Measurements from ENCODE around the gene WFDC1.

WFDC1 gene

GRCh38 chr16:84319146-84319760 lies 24.6 kb downstream of the WFDC1 start:
- in situ Hi-C loops (cut with MboI; ENCODE audit: low sequenced_read_pairs, unreplicated experiment) = no loop called here
- DNase-seq (ENCODE audit: low spot score) = no peak
- TF ChIP-seq CTCF (IDR thresholded peaks at IDR 0.05; ENCODE audit: borderline replicate concordance, control extremely low read depth, extremely low read depth, insufficient read depth, missing control alignments) = no peak

GRCh38 chr16:84320511-84320910 lies 25.8 kb downstream of the WFDC1 start:
- in situ Hi-C loops (cut with MboI; ENCODE audit: low sequenced_read_pairs, unreplicated experiment) = no loop called here
- no peak for DNase-seq (ENCODE audit: low spot score)
- no peak for TF ChIP-seq CTCF (IDR thresholded peaks at IDR 0.05; ENCODE audit: borderline replicate concordance, control extremely low read depth, extremely low read depth, insufficient read depth, missing control alignments)

- no peak for TF ChIP-seq CTCF (IDR thresholded peaks at IDR 0.05; ENCODE audit: borderline replicate concordance, control extremely low read depth, extremely low read depth, insufficient read depth, missing control alignments)
- in situ Hi-C loops (cut with MboI; ENCODE audit: low sequenced_read_pairs, unreplicated experiment) = no loop called here
- DNase-seq (ENCODE audit: low spot score) = no peak
Observed at GRCh38 chr16:84321932-84322331, 27.3 kb downstream of the WFDC1 start.

GRCh38 chr16:84322749-84323148 lies 28.1 kb downstream of the WFDC1 start:
- in situ Hi-C loops (cut with MboI; ENCODE audit: low sequenced_read_pairs, unreplicated experiment) = no loop called here
- TF ChIP-seq CTCF (IDR thresholded peaks at IDR 0.05; ENCODE audit: borderline replicate concordance, control extremely low read depth, extremely low read depth, insufficient read depth, missing control alignments) = no peak
- no peak for DNase-seq (ENCODE audit: low spot score)

- in situ Hi-C loops (cut with MboI; ENCODE audit: low sequenced_read_pairs, unreplicated experiment) = no loop called here
- DNase-seq (ENCODE audit: low spot score) = no peak
- no peak for TF ChIP-seq CTCF (IDR thresholded peaks at IDR 0.05; ENCODE audit: borderline replicate concordance, control extremely low read depth, extremely low read depth, insufficient read depth, missing control alignments)
Observed at GRCh38 chr16:84323606-84324005, 28.9 kb downstream of the WFDC1 start.

- in situ Hi-C loops (cut with MboI; ENCODE audit: low sequenced_read_pairs, unreplicated experiment) = no loop called here
- no peak for TF ChIP-seq CTCF (IDR thresholded peaks at IDR 0.05; ENCODE audit: borderline replicate concordance, control extremely low read depth, extremely low read depth, insufficient read depth, missing control alignments)
- no peak for DNase-seq (ENCODE audit: low spot score)
Observed at GRCh38 chr16:84324434-84325262, 30.0 kb downstream of the WFDC1 start.

All from GM13976 (cell line).